Measurements from ENCODE around the gene PDE9A.
"Not testable (repeated sequence)": the region's sequence is repeated elsewhere in the genome, so short reads cannot be mapped to it uniquely, and the experiment has no call there.

The PDE9A gene

GRCh38 chr21:42780617-42781016 lies 127.2 kb downstream of the PDE9A start:
- no peak for DNase-seq

DNA sequence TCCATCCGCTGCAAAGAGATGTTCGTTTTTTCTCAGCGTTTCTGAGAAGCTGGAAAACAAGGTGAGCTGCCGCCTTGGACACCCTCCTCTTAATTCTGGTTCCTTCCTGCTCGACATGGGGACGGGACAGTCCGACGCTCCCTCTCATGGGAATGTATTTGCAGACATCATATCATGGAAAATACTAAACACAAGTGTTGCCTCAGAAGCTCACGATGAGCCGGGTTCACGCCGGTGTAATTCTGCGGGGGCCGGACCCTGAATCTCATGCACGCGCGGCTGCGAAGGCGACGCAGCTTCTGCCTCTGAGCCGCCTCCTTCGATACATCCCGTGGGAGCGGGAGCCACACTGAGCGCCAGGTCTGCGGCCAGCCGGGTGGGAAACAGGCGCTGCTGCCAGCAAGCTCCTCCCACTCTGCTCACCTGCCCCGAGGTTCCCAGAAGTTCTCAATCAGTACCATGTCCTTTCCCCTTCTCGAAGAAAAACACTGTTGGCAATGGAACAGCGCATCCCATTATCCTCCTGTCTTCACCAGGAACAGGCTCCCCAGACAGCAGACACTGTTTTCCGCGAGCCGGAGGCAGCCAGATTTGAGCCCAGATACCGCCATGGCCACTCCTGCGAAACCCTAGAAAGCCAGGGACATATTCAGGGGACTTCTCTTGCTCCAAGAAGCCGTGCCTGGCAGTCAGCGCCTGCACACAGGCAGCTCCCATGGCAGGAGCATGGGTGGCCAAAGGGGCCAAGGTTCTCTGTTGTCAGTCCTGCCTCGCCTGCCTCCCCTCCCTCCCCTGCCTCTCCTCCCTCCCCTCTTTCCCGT lies 127.9 kb downstream of the PDE9A start:
- DNase-seq = no peak

DNA sequence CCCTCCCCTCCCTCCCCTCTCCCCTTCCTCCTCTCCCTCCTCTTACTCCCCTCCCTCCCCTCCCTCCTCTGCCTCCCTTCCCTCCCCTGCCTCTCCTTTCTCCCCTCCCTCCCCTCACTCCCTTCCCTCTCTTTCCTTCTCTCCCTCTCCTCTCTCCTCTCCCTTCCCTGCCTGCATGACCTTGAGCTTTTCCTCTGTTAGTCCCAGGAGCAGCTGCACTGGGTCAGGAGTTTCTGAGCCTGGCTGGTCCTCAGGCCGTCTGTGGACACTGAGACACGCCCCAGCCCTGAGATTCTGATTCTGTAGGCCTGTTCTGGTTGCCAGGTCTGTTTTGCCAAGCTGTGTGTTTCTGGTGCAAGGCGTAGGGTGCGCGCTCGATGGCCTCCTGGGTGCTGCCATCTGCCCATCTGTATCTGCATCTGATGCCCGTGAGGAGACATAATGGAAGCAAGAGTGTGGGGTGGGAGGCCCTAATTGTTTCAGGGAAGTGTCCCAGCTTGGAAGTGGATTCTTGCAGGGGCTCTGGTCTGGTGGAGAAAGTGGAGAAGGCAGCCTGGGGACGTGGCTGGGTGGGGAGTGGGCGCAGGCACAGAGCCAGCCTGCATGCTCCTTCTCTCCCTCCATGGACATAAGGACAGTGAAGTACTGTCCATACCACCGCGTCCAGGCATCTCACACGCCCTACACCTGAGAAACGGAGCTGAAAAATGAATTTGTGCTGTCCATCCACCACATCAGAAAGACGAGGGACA lies 128.7 kb downstream of the PDE9A start:
- no peak for DNase-seq

GRCh38 chr21:42782723-42783242 lies 129.4 kb downstream of the PDE9A start:
- no peak for DNase-seq

GRCh38 chr21:42784276-42784675 lies 130.9 kb downstream of the PDE9A start:
- DNase-seq = no peak

- DNase-seq = no peak
Observed at GRCh38 chr21:42784896-42785451, 131.6 kb downstream of the PDE9A start.

GRCh38 chr21:42785666-42786427 lies 132.4 kb downstream of the PDE9A start:
- DNase-seq = no peak

DNA sequence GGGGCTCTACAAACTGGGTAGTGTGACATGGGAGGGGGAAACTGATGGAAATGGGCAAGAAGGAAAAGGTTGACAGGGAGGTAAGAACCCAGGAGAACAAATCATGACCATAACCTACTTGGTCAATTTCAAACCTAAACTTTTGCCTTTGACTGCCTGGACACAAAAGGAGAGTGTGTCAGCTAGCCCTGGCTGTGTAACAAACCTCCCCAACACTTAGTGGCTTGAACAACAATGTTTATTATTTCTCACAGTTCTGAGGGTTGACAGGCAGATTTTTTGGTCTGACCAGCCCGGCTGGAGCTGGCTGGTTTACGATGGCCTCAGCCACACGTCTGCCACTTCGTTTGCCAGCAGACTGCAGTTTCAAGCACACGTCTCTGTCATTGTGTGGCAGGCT lies 133.5 kb downstream of the PDE9A start:
- DNase-seq = no peak

DNA sequence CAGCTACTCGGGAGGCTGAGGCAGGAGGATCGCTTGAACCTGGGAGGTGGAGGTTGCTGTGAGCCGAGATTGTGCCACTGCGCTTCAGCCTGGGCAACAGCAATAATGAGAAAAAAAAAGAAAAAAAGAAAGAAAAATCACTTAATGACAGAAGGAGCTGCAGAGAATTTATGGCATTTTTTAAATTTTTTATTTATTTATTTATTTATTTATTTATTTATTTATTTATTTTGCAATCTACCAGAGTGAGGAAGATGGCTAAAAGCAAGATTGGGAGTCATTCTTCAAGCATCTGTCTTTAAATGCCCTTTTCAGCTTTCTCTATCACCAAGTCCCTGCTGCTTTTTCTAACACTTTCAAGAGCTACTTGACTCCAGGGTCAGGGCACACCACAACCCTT lies 134.2 kb downstream of the PDE9A start:
- no peak for DNase-seq

DNA sequence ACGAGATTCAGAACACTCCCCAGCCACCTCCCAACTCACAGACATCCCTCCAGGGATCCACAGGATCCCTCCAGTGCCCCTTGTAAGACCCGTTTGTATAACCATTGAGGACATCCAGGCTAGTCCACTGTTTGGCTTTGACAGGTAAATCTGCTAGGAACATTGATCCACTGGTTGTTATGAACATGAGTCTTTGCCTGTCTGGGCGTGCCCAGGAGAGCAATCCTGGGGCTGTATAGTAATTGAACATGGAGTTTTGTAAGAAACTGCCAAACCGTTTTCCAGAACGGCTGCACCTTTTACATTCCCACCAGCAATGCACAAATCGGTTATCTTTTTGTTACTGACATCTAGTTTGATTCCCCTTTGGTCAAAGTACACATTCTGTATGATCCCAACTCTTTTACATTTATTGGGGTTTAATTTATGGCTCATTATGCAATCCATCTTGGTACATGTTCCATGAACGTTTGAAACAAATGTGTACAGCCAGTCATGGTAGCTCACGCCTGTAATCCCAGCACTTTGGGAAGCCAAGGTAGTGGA lies 137.2 kb downstream of the PDE9A start:
- no peak for DNase-seq

GRCh38 chr21:42793774-42794173 lies 140.4 kb downstream of the PDE9A start:
- DNase-seq = no peak

- no peak for DNase-seq
Observed at GRCh38 chr21:42794551-42794950, 141.1 kb downstream of the PDE9A start.

- DNase-seq = no peak
Observed at GRCh38 chr21:42796327-42797062, 143.1 kb downstream of the PDE9A start.

- DNase-seq = no peak
Observed at GRCh38 chr21:42797522-42797921, 144.1 kb downstream of the PDE9A start.

DNA sequence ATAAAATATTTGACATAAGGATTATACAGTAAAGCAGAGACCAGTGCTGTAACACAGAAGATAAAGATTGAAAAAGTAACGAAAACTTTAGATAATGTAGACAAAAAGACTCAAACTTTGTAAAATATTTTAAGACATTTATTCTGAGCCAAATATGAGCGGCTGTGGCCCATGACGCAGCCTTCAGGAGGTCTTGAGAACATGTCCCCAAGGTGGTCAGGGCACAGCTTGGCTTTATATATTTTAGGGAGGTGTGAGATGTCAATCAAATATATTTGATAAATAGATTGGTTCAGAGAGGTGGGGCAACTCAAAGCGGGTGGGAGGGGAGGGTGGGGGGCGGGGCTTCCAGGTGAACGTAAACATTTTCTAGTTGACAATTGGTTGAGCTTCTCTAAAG lies 144.7 kb downstream of the PDE9A start:
- DNase-seq = no peak

GRCh38 chr21:42799516-42799915 lies 146.1 kb downstream of the PDE9A start:
- no peak for DNase-seq

DNA sequence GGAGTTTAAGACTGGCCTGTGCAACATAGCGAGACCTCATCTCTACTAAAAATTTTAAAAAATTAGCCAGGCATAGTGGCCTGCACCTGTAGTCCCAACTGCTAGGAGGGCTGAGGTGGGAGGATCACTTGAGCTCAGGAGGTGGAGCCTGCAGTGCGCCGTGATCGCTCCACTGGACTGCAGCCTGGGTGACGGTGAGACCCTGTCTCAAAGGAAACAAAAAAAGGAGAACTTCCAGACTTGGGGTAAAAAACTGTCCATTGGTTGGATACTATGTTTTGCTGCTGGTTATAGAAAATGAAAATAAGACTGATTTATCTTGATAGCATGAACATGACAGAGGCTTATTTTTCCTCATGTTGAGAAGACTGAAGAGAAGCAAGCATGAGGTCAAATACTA lies 146.5 kb downstream of the PDE9A start:
- no peak for DNase-seq

DNA sequence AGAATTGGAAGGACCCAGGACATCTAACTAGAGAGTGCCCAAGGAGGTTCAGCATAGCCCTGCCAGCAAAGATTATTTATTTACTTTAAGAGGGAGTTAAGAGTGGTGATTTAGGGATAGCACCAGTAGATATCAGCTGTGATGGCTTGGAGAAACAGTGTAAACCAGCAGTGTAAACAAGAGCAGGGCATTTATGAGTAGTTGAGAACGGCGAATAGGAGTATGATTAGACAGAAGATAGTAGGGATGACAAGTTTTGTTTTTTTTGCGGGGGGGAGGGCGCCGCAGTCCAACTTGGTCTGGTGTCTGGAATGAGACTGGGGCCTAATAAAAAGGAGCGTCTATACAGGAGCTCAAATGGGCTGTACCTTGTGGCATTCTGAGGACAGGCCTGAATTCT lies 148.2 kb downstream of the PDE9A start:
- not testable (repeated sequence) for DNase-seq

DNA sequence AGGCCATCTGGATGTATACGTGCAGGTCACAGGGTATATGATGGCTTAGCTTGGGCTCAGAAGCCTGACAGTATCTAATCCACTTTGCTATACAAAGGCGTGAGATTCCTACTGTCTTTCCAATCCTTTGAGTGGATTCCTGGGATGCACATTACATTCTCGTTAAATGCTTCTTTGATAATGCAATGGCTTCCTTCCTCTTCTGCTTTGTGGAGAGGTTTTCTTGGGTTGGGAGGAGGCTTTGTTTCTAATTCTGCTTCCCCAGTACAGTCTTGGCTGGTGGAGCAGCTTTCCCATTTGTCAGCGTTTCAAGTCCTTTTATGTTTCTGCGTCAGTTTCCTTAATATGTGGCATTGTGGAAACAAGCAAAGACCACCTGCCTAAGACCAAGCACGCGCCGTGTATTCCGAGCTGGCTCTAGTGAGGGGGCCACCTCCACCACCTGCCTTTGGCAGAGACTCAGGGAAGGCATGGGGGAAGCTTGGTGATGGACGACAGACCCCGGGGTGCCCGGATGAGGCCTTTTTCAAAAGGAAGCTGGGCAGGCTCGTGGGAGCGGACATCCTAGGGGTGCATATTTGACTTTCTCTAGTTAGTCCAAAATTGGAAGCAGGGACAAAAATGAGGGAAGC lies 153.2 kb downstream of the PDE9A start:
- no peak for DNase-seq

DNA sequence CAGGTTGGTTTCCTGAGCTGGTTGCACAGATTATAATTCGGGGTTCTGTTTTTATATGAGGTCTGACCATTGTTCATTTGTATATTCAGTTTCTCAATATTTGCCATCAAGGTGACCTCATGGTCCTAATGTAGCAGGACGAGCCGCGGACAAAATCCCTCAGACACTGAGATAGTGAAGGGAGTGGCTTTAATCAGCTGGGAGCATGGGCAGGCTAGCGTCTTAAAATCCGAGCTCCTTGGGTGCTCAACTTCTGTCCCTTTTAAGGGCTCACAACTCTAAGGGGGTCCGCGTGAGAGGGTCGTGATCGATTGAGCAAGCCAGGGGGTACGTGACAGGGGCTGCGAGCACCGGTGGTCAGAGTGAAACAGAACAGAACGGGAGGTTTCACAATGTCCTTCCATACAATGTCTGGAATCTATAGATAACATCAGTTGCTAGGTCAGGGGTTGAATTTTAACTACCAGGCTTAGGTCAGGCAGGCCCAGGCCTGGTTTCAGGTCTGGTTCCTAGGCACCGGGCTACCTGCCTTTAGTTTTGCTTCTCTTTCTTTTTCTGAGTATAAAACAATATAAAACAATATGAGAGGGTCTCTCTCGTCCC lies 154.0 kb downstream of the PDE9A start:
- DNase-seq = not testable (repeated sequence)

Data from activated CD4-positive, CD25-positive, alpha-beta regulatory T cell treated with anti-CD3 and anti-CD28 coated beads, Interleukin-2, amount 50 U/mL, for 72 hours (primary cell).